Nephron progenitor cell (in vitro differentiated cells): Measurements from ENCODE around the gene EXD2.
"Not testable (repeated sequence)": the region's sequence is repeated elsewhere in the genome, so short reads cannot be mapped to it uniquely, and the experiment has no call there.

Experiments used
- DNase-seq: peaks from one replicate; pipeline ENCODE4 v3.0.0; 2021
- H3K27ac Mint-ChIP-seq: 2 replicates; pipeline ENCODE4 v1.8.0; 2021; ENCODE audit warnings: mild to moderate bottlenecking, moderate library complexity, mixed read lengths
- H3K27me3 Mint-ChIP-seq: 2 replicates; pipeline ENCODE4 v1.8.0; 2021; ENCODE audit warnings: mild to moderate bottlenecking, low read depth, mixed read lengths; ENCODE audit not compliant: poor library complexity
- H3K36me3 Mint-ChIP-seq: 2 replicates; pipeline ENCODE4 v1.8.0; 2021; ENCODE audit warnings: low read depth, mixed read lengths
- H3K4me1 Mint-ChIP-seq: 2 replicates; pipeline ENCODE4 v1.8.0; 2021; ENCODE audit warnings: mixed read lengths
- H3K4me3 Mint-ChIP-seq: 2 replicates; pipeline ENCODE4 v1.8.0; 2021; ENCODE audit warnings: mild to moderate bottlenecking, moderate library complexity, mixed read lengths
- H3K9me3 Mint-ChIP-seq: 2 replicates; pipeline ENCODE4 v1.8.0; 2021; ENCODE audit warnings: mild to moderate bottlenecking, moderate library complexity, mixed read lengths
- CTCF ChIP-seq: fragments of 200-600 bp; sonication (generic); IDR thresholded peaks from 2 replicates; pipeline ENCODE4 v1.5.0; 2021; ENCODE audit warnings: antibody characterized with exemption

Gene EXD2

GRCh38 chr14:69270097-69270496 is 78.8 kb downstream of the EXD2 start:
- Mint-ChIP-seq H3K4me1 (peaks cover 9% of the 10 kb centered on the region), H3K9me3 (no peaks in the 10 kb centered on the region), H3K27me3 (peaks cover 17% of the 10 kb centered on the region), H3K4me3 (no peak overlapping the region), H3K36me3 (no peaks in the 10 kb centered on the region), H3K27ac (no peak overlapping the region)
- no peak for DNase-seq
- no peak for TF ChIP-seq CTCF

GRCh38 chr14:69270795-69271708 is 79.8 kb downstream of the EXD2 start:
- Mint-ChIP-seq H3K27me3 (peaks cover 11% of the 10 kb centered on the region), H3K4me3 (no peak overlapping the region), H3K36me3 (no peaks in the 10 kb centered on the region), H3K9me3 (no peaks in the 10 kb centered on the region), H3K4me1 (peaks cover 5% of the 10 kb centered on the region), H3K27ac (no peak overlapping the region)
- TF ChIP-seq CTCF = no peak
- DNase-seq = no peak

- Mint-ChIP-seq H3K36me3 (no peaks in the 10 kb centered on the region), H3K27me3 (peaks cover 12% of the 10 kb centered on the region), H3K4me1 (peaks cover 5% of the 10 kb centered on the region), H3K27ac (no peak overlapping the region), H3K4me3 (no peak overlapping the region), H3K9me3 (peaks cover 13% of the 10 kb centered on the region)
- TF ChIP-seq CTCF = no peak
- no peak for DNase-seq
Measured at GRCh38 chr14:69274321-69274720, 83.0 kb downstream of the EXD2 start.

- Mint-ChIP-seq H3K27ac (no peak overlapping the region), H3K4me3 (no peak overlapping the region)
Measured at GRCh38 chr14:69275331-69275730, 84.0 kb downstream of the EXD2 start.

GRCh38 chr14:69277356-69277755 is 86.1 kb downstream of the EXD2 start:
- not testable (repeated sequence) for H3K4me3 Mint-ChIP-seq, H3K36me3 Mint-ChIP-seq, DNase-seq, H3K27ac Mint-ChIP-seq, H3K4me1 Mint-ChIP-seq
- Mint-ChIP-seq H3K27me3 (peaks cover 12% of the 10 kb centered on the region), H3K9me3 (peaks cover 13% of the 10 kb centered on the region)

More at GRCh38 chr14:69275331-69275730, 84.0 kb downstream of the EXD2 start:
- peaks cover 12% of the 10 kb centered on the region for H3K27me3 Mint-ChIP-seq
- peaks cover 5% of the 10 kb centered on the region for H3K4me1 Mint-ChIP-seq
- H3K9me3 Mint-ChIP-seq = peaks cover 13% of the 10 kb centered on the region
- no peak for TF ChIP-seq CTCF
- no peak for DNase-seq
- H3K36me3 Mint-ChIP-seq = no peaks in the 10 kb centered on the region

- Mint-ChIP-seq H3K27me3 (peaks cover 4% of the 10 kb centered on the region), H3K9me3 (peaks cover 13% of the 10 kb centered on the region), H3K36me3 (no peaks in the 10 kb centered on the region), H3K27ac (no peak overlapping the region), H3K4me3 (no peak overlapping the region), H3K4me1 (no peaks in the 10 kb centered on the region)
- no peak for TF ChIP-seq CTCF
- DNase-seq = no peak
Measured at GRCh38 chr14:69280746-69281291, 89.5 kb downstream of the EXD2 start.
